DMS153 (cell line): ENCODE measurements around the gene CTAGE8.
"Not testable (repeated sequence)": the region's sequence is repeated elsewhere in the genome, so short reads cannot be mapped to it uniquely, and the experiment has no call there.

ENCODE experiments used
- DNase-seq: peaks from one replicate; lab custom pipeline; 2025; lab: John Stamatoyannopoulos, UW

The CTAGE8 gene

GRCh38 chr7:144256112-144256511 lies 13.0 kb downstream of the CTAGE8 start:
- no peak for DNase-seq

GRCh38 chr7:144255471-144255897 lies 13.6 kb downstream of the CTAGE8 start:
- no peak for DNase-seq

- DNase-seq = not testable (repeated sequence)
Measured at GRCh38 chr7:144252307-144252706, 16.8 kb downstream of the CTAGE8 start.

GRCh38 chr7:144247674-144248330 lies 21.3 kb downstream of the CTAGE8 start:
- not testable (repeated sequence) for DNase-seq

GRCh38 chr7:144246967-144247366 lies 22.1 kb downstream of the CTAGE8 start:
- not testable (repeated sequence) for DNase-seq

GRCh38 chr7:144245372-144245771 lies 23.7 kb downstream of the CTAGE8 start:
- not testable (repeated sequence) for DNase-seq

- not testable (repeated sequence) for DNase-seq
Measured at GRCh38 chr7:144239365-144239764, 29.7 kb downstream of the CTAGE8 start, which contains the start of gene OR2A42. TSS of gene OR2A42 (minus strand) at chr7:144239605. CDS start at chr7:144232843, 6,762 bp downstream.

GRCh38 chr7:144238530-144239082 lies 30.5 kb downstream of the CTAGE8 start:
- not testable (repeated sequence) for DNase-seq

GRCh38 chr7:144233039-144233438 lies 36.0 kb downstream of the CTAGE8 start:
- DNase-seq = not testable (repeated sequence)

GRCh38 chr7:144231027-144231426 lies 38.1 kb downstream of the CTAGE8 start:
- DNase-seq = not testable (repeated sequence)

GRCh38 chr7:144228810-144229209 lies 40.3 kb downstream of the CTAGE8 start:
- not testable (repeated sequence) for DNase-seq

GRCh38 chr7:144226866-144227265 lies 42.2 kb downstream of the CTAGE8 start:
- DNase-seq = not testable (repeated sequence)

- not testable (repeated sequence) for DNase-seq
Measured at GRCh38 chr7:144223675-144224074, 45.4 kb downstream of the CTAGE8 start.

- not testable (repeated sequence) for DNase-seq
Measured at GRCh38 chr7:144220531-144220930, 48.6 kb downstream of the CTAGE8 start.

GRCh38 chr7:144219149-144219548 lies 49.9 kb downstream of the CTAGE8 start:
- DNase-seq = not testable (repeated sequence)

GRCh38 chr7:144218581-144218980 lies 50.5 kb downstream of the CTAGE8 start:
- not testable (repeated sequence) for DNase-seq

GRCh38 chr7:144217200-144217599 lies 51.9 kb downstream of the CTAGE8 start:
- DNase-seq = not testable (repeated sequence)
